ENCODE results near the gene SLC9A5.
A peak's percentile ranks its signal among the peaks of the same experiment; 100 is the strongest.

SLC9A5 gene

DNA sequence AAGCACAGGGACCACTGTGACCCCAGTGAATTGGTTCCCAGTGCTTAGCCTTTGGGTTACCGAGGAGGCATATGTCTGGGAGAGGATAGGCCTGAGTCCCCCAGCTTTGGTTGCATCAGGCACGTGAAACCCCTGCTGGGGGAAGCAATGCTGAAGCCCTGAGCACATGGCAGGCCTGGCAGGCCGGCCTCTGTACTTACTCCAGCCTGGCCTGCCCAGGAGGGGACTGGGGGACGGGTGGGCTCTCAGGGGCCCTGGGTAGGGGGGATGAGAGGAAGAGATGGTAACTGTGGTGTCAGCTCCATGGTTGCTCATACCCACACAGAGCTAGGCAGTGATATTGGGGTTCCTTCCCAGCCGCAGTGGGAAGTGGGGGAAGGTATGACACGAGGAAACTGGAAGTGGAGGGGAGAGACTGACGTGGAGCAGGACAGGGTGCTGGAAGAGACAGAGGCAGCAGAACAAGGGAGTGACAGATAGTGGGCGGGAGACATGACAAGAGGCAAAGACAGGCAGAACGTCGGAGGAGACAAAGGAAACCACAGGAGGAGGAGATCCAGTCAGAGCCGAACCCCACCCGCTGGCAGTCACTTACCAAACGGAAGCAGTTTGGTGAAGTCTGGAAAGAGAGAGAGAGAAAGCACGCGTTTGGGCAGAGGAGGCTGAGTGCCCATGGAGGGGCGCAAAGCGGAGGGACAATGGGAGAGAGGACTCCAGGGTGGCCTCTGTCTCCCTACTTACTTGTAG is 12.8 kb upstream of the SLC9A5 start:
- Histone ChIP-seq H3K4me1 (ENCODE audit: insufficient read depth, insufficient read length) (peaks cover 14% of the 10 kb centered on the region), H3K9me3 (ENCODE audit: insufficient read depth, low read length) (no peaks in the 10 kb centered on the region), H3K27me3 (ENCODE audit: insufficient read depth, insufficient read length) (no peaks in the 10 kb centered on the region), H3K36me3 (ENCODE audit: insufficient read depth, insufficient read length, low read length) (peaks cover 80% of the 10 kb centered on the region), H3K4me3 (ENCODE audit: insufficient read length, low read depth) (no peak overlapping the region), H3K9ac (ENCODE audit: insufficient read length, low read depth) (peak overlapping the region; percentile 58)
- TF ChIP-seq YY1 (IDR thresholded peaks at IDR 0.05; ENCODE audit: insufficient read depth, insufficient read length) (no peak), ZNF274 (IDR thresholded peaks at IDR 0.05; ENCODE audit: low read depth, low read length) (no peak), SUZ12 (IDR thresholded peaks at IDR 0.05; ENCODE audit: extremely low read depth, insufficient read depth, insufficient read length) (no peak)
- DNase-seq (ENCODE audit: low read depth, low spot score), result no peak

GRCh38 chr16:67236563-67237395 is 12.0 kb upstream of the SLC9A5 start:
- Histone ChIP-seq H3K9me3 (ENCODE audit: insufficient read depth, low read length) (no peaks in the 10 kb centered on the region), H3K36me3 (ENCODE audit: insufficient read depth, insufficient read length, low read length) (peaks cover 72% of the 10 kb centered on the region), H3K4me3 (ENCODE audit: insufficient read length, low read depth) (no peak overlapping the region), H3K27me3 (ENCODE audit: insufficient read depth, insufficient read length) (no peaks in the 10 kb centered on the region), H3K4me1 (ENCODE audit: insufficient read depth, insufficient read length) (peaks cover 19% of the 10 kb centered on the region), H3K9ac (ENCODE audit: insufficient read length, low read depth) (peak overlapping the region; percentile 2)
- peak; percentile 68 for DNase-seq (ENCODE audit: low read depth, low spot score)
- TF ChIP-seq ZNF274 (IDR thresholded peaks at IDR 0.05; ENCODE audit: low read depth, low read length), result no peak
- no peak for TF ChIP-seq YY1 (IDR thresholded peaks at IDR 0.05; ENCODE audit: insufficient read depth, insufficient read length)
- TF ChIP-seq SUZ12 (IDR thresholded peaks at IDR 0.05; ENCODE audit: extremely low read depth, insufficient read depth, insufficient read length), result no peak

DNA sequence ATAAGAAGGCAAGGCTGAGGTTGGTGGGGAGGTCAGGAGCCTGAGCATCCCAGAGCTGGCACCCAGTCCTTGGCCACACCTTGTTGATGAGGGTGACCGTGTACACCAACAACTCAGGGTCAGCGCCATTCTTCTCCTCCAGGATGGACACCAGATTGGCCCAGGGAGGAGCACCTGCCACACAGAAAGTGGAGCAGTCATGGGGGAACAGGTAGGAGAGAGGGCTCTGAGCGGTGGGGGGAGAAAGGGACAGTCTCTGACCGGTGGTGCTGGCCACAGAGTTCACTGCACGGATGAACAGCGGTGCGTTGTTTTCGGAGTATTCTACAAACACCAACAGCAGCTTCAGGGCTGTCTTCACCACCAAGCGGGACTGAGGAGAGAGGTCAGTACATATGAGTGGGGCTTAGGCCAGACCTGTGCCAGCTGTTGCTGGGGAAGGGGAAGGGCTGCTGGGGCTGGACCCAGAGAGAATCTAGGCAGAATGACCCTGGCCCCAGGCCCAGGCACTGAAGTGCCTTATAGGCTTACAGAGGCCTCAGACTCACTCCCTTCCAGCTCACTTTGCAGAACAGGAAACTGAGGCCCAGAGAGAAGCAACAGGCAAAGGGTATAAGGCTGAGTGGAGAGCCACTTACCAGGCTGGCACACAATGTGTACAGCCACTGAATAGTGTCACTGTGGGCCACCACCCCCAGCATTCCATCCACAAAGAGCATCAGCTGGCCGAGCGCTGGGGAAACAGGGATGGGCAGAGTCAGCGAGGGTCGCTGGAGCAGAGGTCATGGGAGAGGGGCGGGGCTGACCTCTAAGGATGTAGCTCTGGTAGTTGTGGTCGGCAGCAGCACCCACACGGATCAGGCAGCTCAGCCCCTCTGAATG is 11.1 kb upstream of the SLC9A5 start:
- Histone ChIP-seq H3K27me3 (ENCODE audit: insufficient read depth, insufficient read length) (no peaks in the 10 kb centered on the region), H3K9ac (ENCODE audit: insufficient read length, low read depth) (no peak overlapping the region), H3K4me1 (ENCODE audit: insufficient read depth, insufficient read length) (peaks cover 24% of the 10 kb centered on the region), H3K9me3 (ENCODE audit: insufficient read depth, low read length) (no peaks in the 10 kb centered on the region), H3K36me3 (ENCODE audit: insufficient read depth, insufficient read length, low read length) (peaks cover 67% of the 10 kb centered on the region), H3K4me3 (ENCODE audit: insufficient read length, low read depth) (no peak overlapping the region)
- DNase-seq (ENCODE audit: low read depth, low spot score), result no peak
- no peak for TF ChIP-seq YY1 (IDR thresholded peaks at IDR 0.05; ENCODE audit: insufficient read depth, insufficient read length)
- TF ChIP-seq ZNF274 (IDR thresholded peaks at IDR 0.05; ENCODE audit: low read depth, low read length), result no peak
- TF ChIP-seq SUZ12 (IDR thresholded peaks at IDR 0.05; ENCODE audit: extremely low read depth, insufficient read depth, insufficient read length), result no peak

GRCh38 chr16:67238278-67238575 is 10.6 kb upstream of the SLC9A5 start:
- Histone ChIP-seq H3K27me3 (ENCODE audit: insufficient read depth, insufficient read length) (no peaks in the 10 kb centered on the region), H3K36me3 (ENCODE audit: insufficient read depth, insufficient read length, low read length) (peaks cover 66% of the 10 kb centered on the region), H3K9me3 (ENCODE audit: insufficient read depth, low read length) (no peaks in the 10 kb centered on the region), H3K9ac (ENCODE audit: insufficient read length, low read depth) (no peak overlapping the region), H3K4me1 (ENCODE audit: insufficient read depth, insufficient read length) (peaks cover 24% of the 10 kb centered on the region), H3K4me3 (ENCODE audit: insufficient read length, low read depth) (no peak overlapping the region)
- DNase-seq (ENCODE audit: low read depth, low spot score), result no peak
- no peak for TF ChIP-seq ZNF274 (IDR thresholded peaks at IDR 0.05; ENCODE audit: low read depth, low read length)
- TF ChIP-seq SUZ12 (IDR thresholded peaks at IDR 0.05; ENCODE audit: extremely low read depth, insufficient read depth, insufficient read length), result no peak
- TF ChIP-seq YY1 (IDR thresholded peaks at IDR 0.05; ENCODE audit: insufficient read depth, insufficient read length), result no peak

GRCh38 chr16:67238806-67239470 is 9.8 kb upstream of the SLC9A5 start:
- Histone ChIP-seq H3K4me1 (ENCODE audit: insufficient read depth, insufficient read length) (peaks cover 28% of the 10 kb centered on the region), H3K36me3 (ENCODE audit: insufficient read depth, insufficient read length, low read length) (peaks cover 60% of the 10 kb centered on the region), H3K9ac (ENCODE audit: insufficient read length, low read depth) (no peak overlapping the region), H3K27me3 (ENCODE audit: insufficient read depth, insufficient read length) (no peaks in the 10 kb centered on the region), H3K9me3 (ENCODE audit: insufficient read depth, low read length) (no peaks in the 10 kb centered on the region), H3K4me3 (ENCODE audit: insufficient read length, low read depth) (no peak overlapping the region)
- TF ChIP-seq ZNF274 (IDR thresholded peaks at IDR 0.05; ENCODE audit: low read depth, low read length), result no peak
- TF ChIP-seq SUZ12 (IDR thresholded peaks at IDR 0.05; ENCODE audit: extremely low read depth, insufficient read depth, insufficient read length), result no peak
- no peak for TF ChIP-seq YY1 (IDR thresholded peaks at IDR 0.05; ENCODE audit: insufficient read depth, insufficient read length)
- DNase-seq (ENCODE audit: low read depth, low spot score), result no peak

DNA sequence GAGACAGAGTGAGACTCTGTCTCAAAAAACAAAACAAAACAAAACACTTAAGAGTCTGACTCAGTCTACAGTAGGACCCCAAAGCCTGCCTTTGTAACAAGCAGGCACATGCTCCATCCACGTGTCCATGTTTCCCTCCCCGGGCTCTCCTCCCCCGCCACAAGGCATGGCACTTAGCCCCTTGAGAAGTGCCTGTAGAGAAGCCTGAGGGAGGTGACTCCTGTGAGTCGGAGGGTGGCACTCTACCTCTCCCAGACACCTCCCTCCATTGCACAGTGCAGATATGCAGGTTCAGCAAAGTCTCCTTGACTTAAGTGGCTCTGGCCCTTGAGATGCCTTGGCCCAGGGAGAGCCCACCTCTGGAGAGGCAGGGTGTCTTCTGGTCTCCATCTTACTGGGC is 8.3 kb upstream of the SLC9A5 start:
- Histone ChIP-seq H3K4me1 (ENCODE audit: insufficient read depth, insufficient read length) (peaks cover 42% of the 10 kb centered on the region), H3K9me3 (ENCODE audit: insufficient read depth, low read length) (no peaks in the 10 kb centered on the region), H3K27me3 (ENCODE audit: insufficient read depth, insufficient read length) (no peaks in the 10 kb centered on the region), H3K4me3 (ENCODE audit: insufficient read length, low read depth) (no peak overlapping the region), H3K36me3 (ENCODE audit: insufficient read depth, insufficient read length, low read length) (peaks cover 44% of the 10 kb centered on the region), H3K9ac (ENCODE audit: insufficient read length, low read depth) (no peak overlapping the region)
- TF ChIP-seq ZNF274 (IDR thresholded peaks at IDR 0.05; ENCODE audit: low read depth, low read length) (no peak), YY1 (IDR thresholded peaks at IDR 0.05; ENCODE audit: insufficient read depth, insufficient read length) (no peak), SUZ12 (IDR thresholded peaks at IDR 0.05; ENCODE audit: extremely low read depth, insufficient read depth, insufficient read length) (no peak)
- DNase-seq (ENCODE audit: low read depth, low spot score), result no peak
